Sigmoid colon (tissue), 4 donors: ENCODE results near the gene PDE6A.

ENCODE experiments used
- CTCF ChIP-seq, 4 experiments: fragments of 450-650 bp in 3 of 4; fragments of 200-600 bp in 1 of 4; IDR thresholded peaks; one replicate each; pipeline ENCODE4 v1.5.1; 2016 to 2019; ENCODE audit warnings: antibody characterized with exemption in 4 of 4, mild to moderate bottlenecking in 3 of 4, moderate library complexity in 2 of 4
- POLR2A ChIP-seq, 2 donors: fragments of 450-650 bp; IDR thresholded peaks; one replicate each; pipeline ENCODE4 v1.6.1; 2016; ENCODE audit warnings: antibody characterized with exemption in 2 of 2, mild to moderate bottlenecking in 2 of 2, moderate library complexity in 2 of 2
- POLR2AphosphoS5 ChIP-seq, 4 donors: sonication (generic); formaldehyde crosslinking; IDR thresholded peaks; one replicate each; pipeline ENCODE4 v1.6.1; 2017; ENCODE audit warnings: antibody characterized with exemption in 4 of 4

GRCh38 chr5:149830579-149830978, 114.0 kb downstream of the PDE6A start:
- TF ChIP-seq POLR2A (IDR thresholded peaks at IDR 0.05) (no peak), CTCF (IDR thresholded peaks at IDR 0.05) (no peak), POLR2AphosphoS5 (IDR thresholded peaks at IDR 0.05) (no peak)
